AG09319 (cell line): ENCODE measurements around the gene PEX5L.
"Not testable (repeated sequence)": the region's sequence is repeated elsewhere in the genome, so short reads cannot be mapped to it uniquely, and the experiment has no call there.

Experiments
- DNase-seq: peaks from one replicate; pipeline ENCODE4 v3.0.0-alpha.2; 2010; ENCODE audit warnings: low read depth; ENCODE audit errors: extremely low read depth
- TF ChIP-seq, protein P1 (sequence below): IDR thresholded peaks from 2 replicates; pipeline ENCODE4 v1.5.1; 2011; ENCODE audit warnings: low read depth, mild to moderate bottlenecking, inconsistent platforms, low read length, moderate library complexity

PEX5L gene

DNA sequence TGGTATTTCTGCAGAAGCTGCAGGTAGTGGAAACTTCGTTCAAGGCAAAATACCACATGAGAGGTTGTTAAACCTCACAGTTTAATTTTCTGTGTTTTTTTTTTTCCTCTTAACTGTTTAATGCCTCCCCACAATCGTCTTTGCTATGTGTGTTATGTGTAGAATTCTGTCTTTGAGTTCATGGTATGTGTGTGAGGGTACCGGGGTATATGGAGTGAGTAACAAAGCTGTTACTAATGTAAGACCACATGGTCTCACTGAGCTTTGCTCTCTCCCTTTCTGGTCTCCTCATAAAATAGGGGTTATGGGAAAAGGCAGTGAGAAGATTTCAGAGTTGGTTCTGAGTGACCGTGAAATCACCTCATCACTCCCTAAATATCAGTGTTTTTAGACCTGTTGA is 240.3 kb downstream of the PEX5L start:
- DNase-seq = no peak
- TF ChIP-seq, protein P1, sequence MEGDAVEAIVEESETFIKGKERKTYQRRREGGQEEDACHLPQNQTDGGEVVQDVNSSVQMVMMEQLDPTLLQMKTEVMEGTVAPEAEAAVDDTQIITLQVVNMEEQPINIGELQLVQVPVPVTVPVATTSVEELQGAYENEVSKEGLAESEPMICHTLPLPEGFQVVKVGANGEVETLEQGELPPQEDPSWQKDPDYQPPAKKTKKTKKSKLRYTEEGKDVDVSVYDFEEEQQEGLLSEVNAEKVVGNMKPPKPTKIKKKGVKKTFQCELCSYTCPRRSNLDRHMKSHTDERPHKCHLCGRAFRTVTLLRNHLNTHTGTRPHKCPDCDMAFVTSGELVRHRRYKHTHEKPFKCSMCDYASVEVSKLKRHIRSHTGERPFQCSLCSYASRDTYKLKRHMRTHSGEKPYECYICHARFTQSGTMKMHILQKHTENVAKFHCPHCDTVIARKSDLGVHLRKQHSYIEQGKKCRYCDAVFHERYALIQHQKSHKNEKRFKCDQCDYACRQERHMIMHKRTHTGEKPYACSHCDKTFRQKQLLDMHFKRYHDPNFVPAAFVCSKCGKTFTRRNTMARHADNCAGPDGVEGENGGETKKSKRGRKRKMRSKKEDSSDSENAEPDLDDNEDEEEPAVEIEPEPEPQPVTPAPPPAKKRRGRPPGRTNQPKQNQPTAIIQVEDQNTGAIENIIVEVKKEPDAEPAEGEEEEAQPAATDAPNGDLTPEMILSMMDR = no peak

GRCh38 chr3:179794355-179794754 is 242.4 kb downstream of the PEX5L start:
- no peak for DNase-seq
- TF ChIP-seq, protein P1 = no peak

DNA sequence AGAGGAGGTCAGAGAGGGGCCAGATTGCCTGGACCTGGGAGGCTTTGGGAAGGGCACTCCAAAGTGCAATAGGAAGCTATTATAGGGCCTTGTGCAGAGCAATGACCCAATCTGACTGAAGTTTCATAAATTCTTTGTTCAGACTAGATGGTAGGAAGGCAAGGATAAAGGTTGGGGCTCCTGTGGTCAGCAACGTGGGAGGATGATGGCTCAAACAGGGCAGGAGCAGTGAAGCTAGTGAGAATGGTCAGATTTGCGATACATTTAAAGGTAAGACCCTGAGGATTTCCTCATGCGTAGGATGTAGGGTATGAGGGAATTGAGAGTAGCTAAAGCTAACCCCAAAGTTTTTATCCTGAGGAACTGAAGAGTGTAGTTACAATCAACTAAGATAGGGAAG is 244.9 kb downstream of the PEX5L start:
- DNase-seq = no peak
- TF ChIP-seq, protein P1 = no peak

DNA sequence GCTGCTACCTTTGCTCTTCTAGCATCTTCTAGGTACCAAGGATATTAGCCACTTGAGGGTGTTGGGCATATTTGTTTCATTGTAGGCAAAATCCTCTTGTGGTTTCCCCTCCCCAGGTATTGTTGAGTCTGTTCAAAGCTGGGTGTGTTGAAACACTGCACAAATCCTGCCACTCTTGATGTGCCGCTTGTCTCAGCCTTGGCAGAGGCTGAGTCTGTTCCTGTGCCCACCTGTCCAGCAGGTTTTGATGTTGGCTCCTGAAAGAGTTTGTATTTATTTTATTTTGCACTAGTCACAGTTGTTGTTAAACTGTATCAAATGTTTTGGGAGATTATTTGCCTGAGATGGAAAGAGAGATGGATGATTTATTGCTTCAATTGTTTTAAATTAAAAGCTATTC is 247.7 kb downstream of the PEX5L start:
- TF ChIP-seq, protein P1 = no peak
- DNase-seq = no peak

GRCh38 chr3:179782841-179783240 is 253.9 kb downstream of the PEX5L start:
- not testable (repeated sequence) for DNase-seq

GRCh38 chr3:179775416-179776122 is 261.2 kb downstream of the PEX5L start:
- no peak for DNase-seq
- TF ChIP-seq, protein P1 = no peak

DNA sequence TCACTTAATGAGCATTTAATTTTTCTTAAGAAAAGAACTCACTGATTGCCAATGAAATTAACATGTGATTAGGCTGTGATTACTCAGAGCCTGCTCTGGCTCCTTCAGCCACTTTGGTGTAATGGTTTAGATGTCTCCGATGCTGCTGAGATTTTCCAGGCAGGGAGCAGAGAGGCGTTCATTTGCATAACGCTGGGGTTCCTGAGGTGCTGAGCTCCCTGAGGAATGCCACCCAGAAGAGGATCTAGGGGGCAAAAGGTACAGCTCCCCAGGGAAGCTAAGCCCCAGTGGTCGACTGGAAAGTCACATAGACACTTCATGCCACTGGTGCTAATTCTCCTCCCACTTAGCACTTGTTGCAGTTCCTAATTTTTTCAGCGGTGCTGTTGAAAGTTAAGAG is 264.4 kb downstream of the PEX5L start:
- no peak for DNase-seq
- TF ChIP-seq, protein P1 = no peak

DNA sequence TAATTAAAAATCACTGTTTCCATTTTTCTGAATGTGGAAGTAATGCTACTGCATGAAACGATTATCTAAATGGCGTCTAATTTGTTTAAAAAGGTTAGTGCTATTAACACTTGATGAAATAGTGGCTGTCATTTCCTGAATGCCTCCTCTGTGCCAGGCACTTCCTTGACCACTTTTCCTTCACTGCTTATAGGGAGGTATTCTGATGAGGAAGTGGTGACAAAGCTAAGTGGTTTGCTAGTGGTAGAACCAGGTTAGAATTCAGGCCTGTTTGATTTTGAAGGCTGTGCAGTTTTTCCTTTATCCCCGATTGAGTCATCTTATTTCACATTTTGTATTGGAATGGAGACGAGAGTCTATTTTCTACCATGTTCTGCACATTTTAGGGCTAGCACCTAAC is 264.9 kb downstream of the PEX5L start:
- TF ChIP-seq, protein P1 = no peak
- DNase-seq = no peak
